HG03354 (cell line): ENCODE results near the gene EME2.

Source experiments
- ATAC-seq: cut with Tn5 transposase; IDR thresholded peaks from one replicate; pipeline ENCODE4 v1.9.1; 2021; ENCODE audit warnings: mild to moderate bottlenecking; ENCODE audit not compliant: unreplicated experiment, poor library complexity, severe bottlenecking

Gene EME2

GRCh38 chr16:1810106-1810505 lies 37.5 kb downstream of the EME2 start:
- no peak for ATAC-seq

DNA sequence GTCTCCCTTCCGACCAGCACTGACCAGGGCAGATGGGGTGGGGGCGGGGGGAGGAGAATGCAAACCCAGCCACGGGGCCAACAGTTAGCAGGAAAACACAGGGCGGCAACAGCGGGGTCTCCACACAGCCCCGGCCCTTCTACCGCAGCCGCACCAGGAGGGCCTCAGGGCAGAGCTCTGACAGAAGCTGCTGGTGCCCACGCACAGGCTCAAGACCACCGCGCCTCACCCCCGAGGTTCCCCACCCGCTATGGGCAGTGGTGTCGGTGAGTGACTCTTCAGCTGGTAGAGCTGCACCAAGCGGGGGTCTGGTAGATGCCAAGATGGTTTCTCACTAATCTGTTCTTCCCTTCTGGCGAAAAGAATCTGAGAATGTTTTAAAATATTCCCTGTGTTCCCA lies 37.9 kb downstream of the EME2 start:
- ATAC-seq = no peak

DNA sequence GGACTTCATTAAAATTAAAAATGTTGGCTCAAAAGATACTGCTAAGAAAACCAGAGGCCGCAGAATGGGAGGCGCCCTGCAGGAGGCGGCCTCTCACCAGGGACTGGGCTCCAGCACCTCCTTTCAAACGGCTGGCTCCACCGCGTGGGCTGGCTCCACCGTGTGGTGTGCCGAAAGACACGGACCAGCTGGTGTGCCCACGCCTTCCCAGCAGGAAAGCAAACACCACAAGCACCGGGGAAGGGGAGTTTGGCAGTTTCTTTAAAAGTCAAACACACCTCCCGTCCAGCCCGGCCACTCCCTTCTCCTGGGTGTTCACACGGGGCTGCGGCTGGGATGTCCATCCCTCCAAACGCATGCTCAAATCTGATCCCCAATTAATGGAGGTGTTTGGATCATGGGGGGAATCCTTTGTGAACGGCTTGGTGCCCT lies 40.1 kb downstream of the EME2 start:
- ATAC-seq = no peak

GRCh38 chr16:1815461-1815860 lies 42.9 kb downstream of the EME2 start:
- ATAC-seq = no peak

GRCh38 chr16:1816396-1817275 lies 44.0 kb downstream of the EME2 start:
- ATAC-seq = no peak

DNA sequence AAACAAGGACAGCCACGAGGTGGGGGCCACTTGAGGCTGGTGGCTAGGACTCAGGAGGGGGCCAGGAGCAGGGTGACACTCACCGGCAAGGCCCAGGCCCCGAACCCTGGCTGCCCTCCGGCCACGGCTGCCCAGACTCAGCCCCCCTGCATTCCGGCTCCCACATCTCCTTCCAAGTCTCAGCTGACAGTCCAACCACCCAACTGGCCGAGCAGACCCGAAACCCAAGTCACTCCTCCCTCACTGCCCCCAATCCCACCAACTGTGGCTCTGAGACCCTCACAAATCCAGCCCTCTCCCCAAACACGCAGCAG lies 44.6 kb downstream of the EME2 start:
- no peak for ATAC-seq

DNA sequence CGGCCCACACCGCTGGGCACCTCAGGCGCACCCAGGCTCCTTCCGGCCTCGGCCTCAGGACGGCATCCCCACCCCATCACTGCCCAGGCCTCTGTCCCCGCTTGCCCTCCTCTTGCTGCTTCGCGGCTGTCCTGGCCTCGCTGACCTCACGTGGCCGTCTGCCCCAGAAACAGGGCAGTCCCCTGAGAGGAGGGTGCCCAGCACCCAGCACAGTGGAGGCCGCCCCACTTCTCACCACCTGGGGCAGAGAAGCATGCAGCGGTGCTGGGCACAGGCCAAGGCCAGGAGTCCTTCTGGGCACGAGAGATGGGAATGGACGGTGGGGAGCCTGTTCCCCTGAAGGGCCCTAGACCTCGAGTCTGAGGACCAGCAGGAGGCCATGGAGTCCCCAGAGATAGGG lies 45.1 kb downstream of the EME2 start:
- ATAC-seq = no peak

DNA sequence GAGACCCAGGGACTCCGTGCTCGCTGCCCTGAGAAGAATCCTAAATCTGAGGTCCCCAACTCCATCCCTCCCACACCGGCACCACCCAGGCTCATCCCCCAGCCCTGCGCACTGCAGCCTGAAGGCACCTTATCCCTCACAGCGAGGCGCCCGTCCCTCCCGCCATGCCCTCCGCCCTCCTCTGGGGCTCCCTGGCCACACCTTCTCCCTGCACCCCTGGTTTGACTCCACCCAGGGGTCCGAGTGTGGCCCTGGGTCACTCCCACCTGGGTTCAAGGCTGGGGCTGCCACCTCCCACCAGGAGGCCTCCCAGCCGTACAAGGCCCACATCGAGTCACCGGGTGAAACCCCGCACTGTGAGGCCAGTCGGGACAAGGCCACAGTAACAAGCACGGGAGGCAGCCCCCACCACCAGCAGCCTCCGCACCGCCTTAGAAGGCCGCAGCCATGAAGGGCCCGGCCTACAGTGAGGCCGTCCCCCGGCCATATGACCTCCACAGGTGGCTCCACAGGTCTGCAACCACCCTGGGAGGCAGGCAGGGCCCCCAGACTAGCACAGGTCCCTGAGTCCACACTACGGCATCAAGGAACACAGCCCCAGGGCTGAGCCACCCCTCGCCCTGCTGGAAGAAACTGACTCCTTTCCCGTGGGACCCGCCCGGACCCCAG lies 45.7 kb downstream of the EME2 start:
- ATAC-seq = no peak

DNA sequence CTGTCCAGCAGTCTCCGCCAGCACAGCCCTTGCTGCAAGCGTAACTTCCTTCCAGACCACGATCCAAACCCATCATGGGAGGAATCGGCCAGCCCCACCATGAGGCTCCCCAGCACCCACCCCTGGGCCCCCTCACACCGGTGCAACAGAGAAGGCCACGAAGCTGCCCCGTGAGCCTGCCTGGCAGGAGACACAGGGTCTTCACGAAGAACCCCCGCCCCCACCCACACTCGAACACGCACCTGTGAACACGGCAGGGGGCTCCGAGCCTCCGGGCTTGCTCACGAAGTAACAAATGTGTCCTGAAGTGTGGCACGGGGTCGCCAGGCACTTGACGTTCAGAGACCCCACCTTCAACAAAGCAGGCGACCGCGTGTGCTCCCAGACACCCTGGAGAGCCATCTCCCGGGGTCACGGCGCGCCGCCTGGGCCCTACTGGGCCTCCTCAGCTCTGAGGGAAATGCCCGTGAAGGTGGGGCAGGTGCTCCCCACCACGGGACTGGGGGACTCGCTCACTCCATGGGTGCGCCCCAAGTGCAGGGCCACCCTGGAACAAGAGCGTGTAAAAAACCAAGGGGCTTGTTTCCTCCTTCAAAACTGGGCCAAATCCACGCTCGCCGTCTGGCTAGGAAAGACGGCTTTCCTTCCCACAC lies 46.4 kb downstream of the EME2 start:
- ATAC-seq = no peak

DNA sequence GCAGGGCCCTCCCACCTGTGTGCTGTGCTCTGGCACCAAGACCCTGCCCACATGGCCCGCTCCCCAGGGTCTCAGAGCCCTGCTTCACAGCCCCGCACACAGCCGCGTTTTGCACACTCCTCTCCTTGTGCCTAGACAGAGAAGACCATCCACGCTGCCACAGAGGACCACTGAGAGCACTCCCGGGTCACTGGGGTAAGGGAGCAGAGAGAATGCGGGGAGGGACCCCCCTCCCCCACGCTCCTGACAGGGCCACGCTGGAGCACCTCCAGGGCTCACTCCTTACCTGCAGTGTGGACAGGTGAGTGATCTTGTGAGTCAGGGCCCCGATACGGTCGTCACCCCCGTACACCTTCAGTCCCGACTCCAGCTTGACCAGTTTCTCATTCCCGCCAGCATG lies 47.0 kb downstream of the EME2 start:
- ATAC-seq = no peak

DNA sequence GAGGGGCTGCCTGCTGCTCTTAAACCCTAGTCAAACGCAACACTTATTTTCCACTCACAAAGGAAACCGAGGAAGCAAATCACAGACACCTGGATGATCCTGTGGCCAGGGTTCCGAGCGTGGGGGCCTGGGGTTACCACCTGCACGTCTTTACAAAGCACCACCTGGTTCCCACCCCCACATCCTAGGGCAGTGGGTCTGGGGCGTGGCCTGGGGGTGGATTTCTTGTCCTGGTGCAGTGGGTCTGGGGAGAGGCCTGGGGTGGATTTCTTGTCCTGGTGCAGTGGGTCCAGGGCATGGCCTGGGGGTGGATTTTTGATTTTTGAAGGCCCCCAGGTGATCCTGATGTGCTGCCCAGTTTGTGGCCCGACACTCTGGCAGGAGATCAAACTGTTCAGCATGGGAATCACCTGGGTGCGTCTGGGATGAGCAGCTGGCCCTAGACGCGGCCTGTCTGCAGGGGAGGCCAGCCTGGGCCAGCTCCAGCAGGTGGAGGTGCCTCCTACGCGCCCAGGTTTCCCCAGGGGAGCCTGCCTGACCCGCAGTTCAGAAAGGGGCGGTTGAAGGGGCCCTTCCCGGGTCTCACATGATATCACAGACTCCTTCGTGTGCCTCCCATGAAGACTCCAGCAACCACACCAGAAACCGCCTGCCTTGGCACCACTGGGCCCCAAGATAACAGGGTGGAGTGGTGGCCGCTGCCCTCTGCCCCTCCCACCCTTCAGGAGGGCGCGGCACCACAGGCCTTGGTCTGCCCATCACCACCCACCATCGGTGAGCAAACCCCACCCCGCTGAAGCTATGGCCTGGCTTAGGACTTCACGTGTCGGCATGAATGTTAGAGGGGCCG lies 47.7 kb downstream of the EME2 start:
- no peak for ATAC-seq

GRCh38 chr16:1820946-1821290 lies 48.3 kb downstream of the EME2 start:
- ATAC-seq = no peak

- no peak for ATAC-seq
Observed at GRCh38 chr16:1821861-1822611, 49.4 kb downstream of the EME2 start.

- no peak for ATAC-seq
Observed at GRCh38 chr16:1822801-1823200, 50.2 kb downstream of the EME2 start.

DNA sequence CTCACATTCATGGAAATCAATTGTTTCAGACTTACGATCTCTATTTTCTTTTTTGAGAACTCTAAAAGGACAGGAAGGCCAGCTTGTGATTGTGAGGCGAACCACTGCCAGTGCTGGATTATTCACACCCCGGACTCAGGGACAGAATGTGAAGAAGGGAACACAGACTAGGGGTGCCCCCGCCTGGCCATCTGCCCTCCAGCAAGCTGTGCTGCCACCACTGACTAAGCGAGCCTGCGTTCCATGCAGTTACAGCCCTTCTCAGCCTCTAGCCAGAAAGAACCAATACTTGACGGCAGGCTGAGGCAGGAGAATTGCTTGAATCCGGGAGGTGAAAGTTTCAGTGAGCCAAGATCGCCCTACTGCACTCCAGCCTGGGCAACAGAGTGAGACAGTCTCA lies 51.2 kb downstream of the EME2 start:
- no peak for ATAC-seq

DNA sequence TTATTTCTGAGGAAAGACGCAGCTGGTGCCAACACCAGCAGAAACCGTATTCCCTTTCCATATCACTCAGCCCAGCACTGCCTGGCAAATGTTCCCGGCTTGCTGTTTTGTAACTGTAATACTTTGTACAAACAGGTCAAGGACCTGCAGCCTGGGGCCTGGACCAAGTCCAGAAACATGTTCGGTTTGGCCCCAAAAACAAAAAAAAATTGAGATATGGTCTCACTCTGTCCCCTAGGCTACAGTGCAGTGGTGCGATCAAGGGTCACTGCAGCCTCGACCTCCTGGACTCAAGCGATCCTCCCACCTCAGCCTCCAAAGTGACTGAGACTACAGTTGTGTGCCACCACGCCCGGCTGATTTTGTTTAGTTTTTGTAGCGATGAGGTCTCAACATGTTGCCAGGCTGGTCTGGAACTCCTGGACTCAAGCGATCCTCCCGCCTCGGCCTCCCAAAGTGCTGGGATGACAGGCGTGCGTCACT lies 52.8 kb downstream of the EME2 start:
- ATAC-seq = no peak
